ENCODE measurements around the gene ST3GAL4. TPM values are rescaled to one million over a fixed set of nuclear protein-coding genes. Genes with fewer than 3 reads are reported as not detected.
"Not testable (repeated sequence)": the region's sequence is repeated elsewhere in the genome, so short reads cannot be mapped to it uniquely, and the experiment has no call there.

The ST3GAL4 gene
- total and polyA plus RNA-seq, 2 experiments from 2014 or later: 27.3 to 53.3 TPM

DNA sequence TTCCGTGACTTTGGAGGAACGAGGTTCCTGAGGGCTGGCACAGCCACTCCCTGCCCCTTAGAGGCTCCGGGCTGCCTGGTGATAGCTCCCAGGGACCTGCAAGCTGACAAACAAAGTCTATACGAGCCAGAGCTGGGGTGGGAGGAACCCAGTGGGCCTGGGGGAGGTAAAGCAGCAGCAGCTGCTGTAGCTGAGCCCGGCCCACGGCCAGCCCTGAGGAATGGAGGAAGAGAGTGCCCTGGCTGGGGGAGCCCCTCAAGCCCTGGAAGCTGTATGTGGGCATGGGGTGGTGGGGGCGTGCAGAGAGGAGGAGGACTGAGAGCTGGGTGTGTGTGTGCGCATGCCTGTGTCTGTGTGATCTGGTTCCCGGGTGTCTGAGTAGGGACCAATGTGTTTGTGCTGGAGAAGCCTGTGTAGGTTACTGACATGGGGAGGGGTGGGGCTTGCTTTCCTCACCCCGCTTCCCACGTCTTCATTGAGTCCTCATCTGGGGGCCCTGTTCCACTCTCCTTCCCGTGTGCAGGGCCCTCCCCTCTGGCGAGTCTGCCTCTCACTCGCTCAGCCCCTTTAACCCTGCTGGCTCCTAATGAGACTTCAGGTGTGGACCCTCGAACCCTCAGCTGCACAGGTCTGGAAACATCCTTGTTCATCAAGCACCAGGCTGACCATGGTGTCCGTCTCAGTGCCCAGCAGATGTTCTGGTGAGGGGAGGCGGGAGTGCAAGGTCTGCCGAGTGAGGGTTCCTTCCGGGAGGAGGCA, 10.8 kb downstream of the ST3GAL4 start:
- no peak for DNase-seq
- H3K4me3 ChIP-seq: no peak overlapping the region
- TF ChIP-seq EZH2 (IDR thresholded peaks at IDR 0.05; ENCODE audit: insufficient read depth, poor library complexity, severe bottlenecking) (no peak), EZH2phosphoT487 (IDR thresholded peaks at IDR 0.05; ENCODE audit: insufficient read depth, low read depth) (no peak)

DNA sequence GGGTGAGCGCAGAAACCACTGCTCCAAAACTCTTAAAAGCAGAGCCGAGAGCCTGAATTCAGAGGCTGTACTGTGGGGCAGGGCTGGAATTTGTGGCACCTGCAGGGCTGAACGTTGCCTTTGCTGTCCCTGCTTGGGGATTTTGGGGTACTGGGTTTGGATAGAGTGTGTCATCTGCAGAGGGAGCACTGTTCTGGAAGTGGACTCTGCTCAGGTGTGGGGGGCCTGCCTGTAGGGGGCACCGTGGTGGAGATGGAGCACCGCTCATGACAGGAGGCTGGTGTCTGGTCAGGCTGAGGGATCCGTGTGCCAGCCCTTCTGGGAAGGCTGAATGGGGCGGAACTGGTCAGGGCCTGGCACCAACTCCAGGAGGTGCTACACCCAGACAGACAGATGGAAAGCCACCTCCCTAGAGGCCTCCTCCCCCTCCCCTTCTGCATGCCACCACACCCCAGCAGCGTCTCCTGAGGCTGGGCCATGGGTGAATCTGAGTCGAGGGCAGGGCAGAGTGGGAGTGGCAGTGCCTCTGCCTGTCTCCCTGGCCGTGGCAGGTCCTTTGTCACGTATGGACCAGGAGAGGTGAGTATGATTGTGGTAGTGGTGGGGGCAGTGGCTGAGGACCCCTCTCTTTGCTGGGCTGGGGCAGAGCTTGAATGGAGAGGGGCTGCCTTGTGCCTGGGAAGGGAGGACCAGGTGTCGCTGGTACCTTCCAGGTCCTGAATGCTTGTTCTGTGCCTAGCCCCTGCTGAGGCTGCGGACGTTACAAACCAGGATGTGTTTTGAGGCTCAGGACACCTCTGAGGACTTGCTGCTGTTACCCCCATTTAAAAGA, 11.6 kb downstream of the ST3GAL4 start:
- peaks cover 81% of the 10 kb centered on the region for H3K79me2 ChIP-seq (ENCODE audit: insufficient read depth)
- H3K27me3 ChIP-seq (replicated peaks; ENCODE audit: insufficient read depth); H3K9me2 ChIP-seq (ENCODE audit: insufficient read depth); H3K4me3 ChIP-seq; H3K9ac ChIP-seq; H3K27ac ChIP-seq; H3F3A ChIP-seq (ENCODE audit: insufficient read depth); H3K4me1 ChIP-seq (ENCODE audit: insufficient read depth); H4K20me1 ChIP-seq (ENCODE audit: insufficient read depth); H3K4me2 ChIP-seq (ENCODE audit: unreplicated experiment); H3K36me3 ChIP-seq (ENCODE audit: low read depth); H2AFZ ChIP-seq; H3K9me3 ChIP-seq (ENCODE audit: low read depth); in situ Hi-C loops (cut with MboI); DNase-seq: not testable (repeated sequence)
- 64 to 72% methylated on average over 12 to 13 of the region's 14 CpGs for WGBS, 2 experiments (ENCODE audit: low coverage in 1 of 2, low lambda C conversion rate in 2 of 2, missing lambda C conversion rate in 2 of 2)

More for the DNA sequence above, 10.8 kb downstream of the ST3GAL4 start:
- Histone ChIP-seq H4K20me1 (ENCODE audit: insufficient read depth) (peaks cover 4% of the 10 kb centered on the region; the same call in 1 of the 2 replicates), H3K9ac (no peak overlapping the region), H3F3A (ENCODE audit: insufficient read depth) (no peaks in the 10 kb centered on the region), H3K79me2 (ENCODE audit: insufficient read depth) (peaks cover 81% of the 10 kb centered on the region), H3K4me1 (ENCODE audit: insufficient read depth) (peaks cover 3% of the 10 kb centered on the region; the same call in 1 of the 2 replicates), H3K36me3 (ENCODE audit: low read depth) (no peaks in the 10 kb centered on the region), H3K27ac (no peak overlapping the region), H2AFZ (no peak overlapping the region), H3K9me2 (ENCODE audit: insufficient read depth) (no peaks in the 10 kb centered on the region), H3K27me3 (replicated peaks; ENCODE audit: insufficient read depth) (no peaks in the 10 kb centered on the region), H3K9me3 (ENCODE audit: low read depth) (no peaks in the 10 kb centered on the region), H3K4me2 (ENCODE audit: unreplicated experiment) (no peak overlapping the region)
- in situ Hi-C loops (cut with MboI): no loop called here
- WGBS, 2 experiments (ENCODE audit: low coverage in 1 of 2, low lambda C conversion rate in 2 of 2, missing lambda C conversion rate in 2 of 2): 59 to 60% methylated on average over 17 of the region's 19 CpGs

DNA sequence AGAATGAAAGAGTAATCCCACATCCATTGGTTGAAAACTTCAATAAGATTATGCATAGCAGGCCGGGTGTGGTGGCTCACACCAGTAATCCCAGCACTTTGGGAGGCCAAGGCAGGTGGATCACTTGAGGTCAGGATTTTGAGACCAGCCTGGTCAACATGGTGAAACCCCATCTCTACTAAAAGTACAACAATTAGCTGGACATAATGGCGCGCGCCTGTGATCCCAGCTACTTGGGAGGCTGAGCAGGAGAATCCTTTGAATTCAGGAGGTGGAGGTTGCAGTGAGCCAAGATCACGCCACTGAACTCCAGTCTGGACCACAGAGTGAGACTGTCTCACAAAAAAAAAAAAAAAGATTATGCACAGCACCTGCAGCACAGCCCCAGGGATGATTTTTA, 12.3 kb downstream of the ST3GAL4 start:
- in situ Hi-C loops (cut with MboI); H4K20me1 ChIP-seq (ENCODE audit: insufficient read depth); H3K4me3 ChIP-seq; DNase-seq; H2AFZ ChIP-seq; H3K9ac ChIP-seq; H3K4me2 ChIP-seq (ENCODE audit: unreplicated experiment); H3K27ac ChIP-seq; H3K27me3 ChIP-seq (replicated peaks; ENCODE audit: insufficient read depth); H3F3A ChIP-seq (ENCODE audit: insufficient read depth); H3K9me2 ChIP-seq (ENCODE audit: insufficient read depth); H3K4me1 ChIP-seq (ENCODE audit: insufficient read depth); H3K36me3 ChIP-seq (ENCODE audit: low read depth); H3K9me3 ChIP-seq (ENCODE audit: low read depth): not testable (repeated sequence)
- WGBS, 2 experiments (ENCODE audit: low coverage in 1 of 2, low lambda C conversion rate in 2 of 2, missing lambda C conversion rate in 2 of 2): 84 to 94% methylated on average over 5 of the region's 5 CpGs
- peaks cover 81% of the 10 kb centered on the region for H3K79me2 ChIP-seq (ENCODE audit: insufficient read depth)

DNA sequence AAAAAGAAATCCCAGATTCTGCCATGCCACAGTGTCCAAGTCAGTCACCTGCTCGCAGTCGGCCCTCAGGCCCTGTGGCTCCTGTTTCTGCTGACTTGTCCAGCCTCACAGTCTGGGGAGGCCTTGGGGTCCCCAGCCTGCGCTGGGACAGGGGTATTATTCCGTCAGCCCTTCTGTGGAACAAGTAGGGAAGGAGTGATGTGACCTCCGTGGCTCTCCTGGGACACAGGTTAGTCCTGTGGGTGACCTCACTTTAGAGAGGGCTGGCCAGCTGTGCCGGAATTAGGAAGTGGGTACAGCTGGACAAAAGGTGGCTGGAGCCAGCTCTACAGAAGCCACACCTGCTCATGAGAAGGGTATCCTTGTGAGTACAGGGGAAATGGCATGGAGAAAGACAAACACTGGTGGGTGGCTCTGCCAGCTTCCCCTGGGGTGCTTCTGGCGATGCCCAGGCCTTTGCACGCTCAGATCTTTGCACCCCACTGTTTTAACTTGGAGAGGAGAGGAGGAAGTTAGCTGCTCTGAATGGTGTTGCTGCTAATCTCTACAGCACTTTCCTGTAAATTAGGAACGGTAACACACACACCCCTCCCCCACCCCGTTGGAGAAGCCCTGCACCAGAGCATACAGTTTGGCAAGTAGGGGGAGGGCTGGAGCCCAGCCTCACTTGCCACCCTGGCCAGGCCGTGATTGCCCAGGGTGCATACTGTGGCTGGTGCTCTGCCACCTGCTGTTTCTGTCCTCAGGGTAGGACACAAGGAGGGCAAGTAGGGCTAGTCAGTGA, 13.0 kb downstream of the ST3GAL4 start:
- H3K4me3 ChIP-seq; H3K4me1 ChIP-seq (ENCODE audit: insufficient read depth); H2AFZ ChIP-seq; H3K9me3 ChIP-seq (ENCODE audit: low read depth); H3F3A ChIP-seq (ENCODE audit: insufficient read depth); in situ Hi-C loops (cut with MboI); DNase-seq; H3K27me3 ChIP-seq (replicated peaks; ENCODE audit: insufficient read depth); H3K27ac ChIP-seq; H3K9ac ChIP-seq; H3K4me2 ChIP-seq (ENCODE audit: unreplicated experiment); H3K36me3 ChIP-seq (ENCODE audit: low read depth); H3K9me2 ChIP-seq (ENCODE audit: insufficient read depth): not testable (repeated sequence)
- 67 to 70% methylated on average over 10 to 11 of the region's 11 CpGs for WGBS, 2 experiments (ENCODE audit: low coverage in 1 of 2, low lambda C conversion rate in 2 of 2, missing lambda C conversion rate in 2 of 2)
- H4K20me1 ChIP-seq (ENCODE audit: insufficient read depth): peaks cover 13% of the 10 kb centered on the region; the same call in 1 of the 2 replicates
- peaks cover 80% of the 10 kb centered on the region for H3K79me2 ChIP-seq (ENCODE audit: insufficient read depth)

Data from GM23248 (cell line).